AG08396 (cell line): ENCODE results near the gene HRH4.

Source experiments
- DNase-seq: peaks from one replicate; pipeline ENCODE4 v3.0.0; 2012; ENCODE audit warnings: low spot score, mixed read lengths

Gene HRH4

DNA sequence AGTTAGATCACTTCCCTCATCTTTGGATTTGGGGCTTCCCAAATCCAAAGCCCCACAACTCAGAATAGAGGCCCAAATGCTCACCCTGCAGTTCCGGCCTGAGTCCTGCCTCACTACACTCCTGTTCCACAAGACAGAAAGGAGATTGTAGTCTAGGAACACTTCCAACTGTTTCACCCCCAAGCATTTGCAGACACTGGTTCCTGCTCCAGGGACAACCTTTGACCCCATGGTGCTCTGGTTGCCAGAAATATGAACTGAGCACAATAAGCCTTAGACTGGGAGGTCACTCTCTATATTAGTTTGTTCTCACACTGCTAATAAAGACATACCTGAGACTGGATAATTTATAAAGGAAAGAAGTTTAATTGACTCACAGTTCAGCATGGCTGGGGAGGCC lies 49.0 kb downstream of the HRH4 start:
- no peak for DNase-seq

DNA sequence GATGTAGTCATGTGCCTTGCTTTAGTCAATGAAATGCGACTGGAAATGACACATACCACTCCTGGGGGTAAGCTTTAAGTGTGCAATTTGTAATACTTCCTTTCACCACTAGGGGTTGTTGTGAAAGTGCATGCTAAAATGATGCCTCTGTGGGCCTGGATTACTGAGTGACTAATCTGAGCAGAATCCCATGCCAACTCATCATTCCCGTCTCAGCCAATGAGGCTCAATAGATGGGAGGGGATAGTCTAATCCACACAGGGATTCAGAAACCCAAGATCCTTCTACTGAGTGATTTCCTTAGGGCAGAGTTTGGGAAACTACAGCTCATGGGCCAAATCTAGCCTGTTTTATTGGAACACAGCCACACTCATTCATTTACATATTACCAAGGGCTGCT lies 54.0 kb downstream of the HRH4 start:
- DNase-seq, result peak; percentile 45

DNA sequence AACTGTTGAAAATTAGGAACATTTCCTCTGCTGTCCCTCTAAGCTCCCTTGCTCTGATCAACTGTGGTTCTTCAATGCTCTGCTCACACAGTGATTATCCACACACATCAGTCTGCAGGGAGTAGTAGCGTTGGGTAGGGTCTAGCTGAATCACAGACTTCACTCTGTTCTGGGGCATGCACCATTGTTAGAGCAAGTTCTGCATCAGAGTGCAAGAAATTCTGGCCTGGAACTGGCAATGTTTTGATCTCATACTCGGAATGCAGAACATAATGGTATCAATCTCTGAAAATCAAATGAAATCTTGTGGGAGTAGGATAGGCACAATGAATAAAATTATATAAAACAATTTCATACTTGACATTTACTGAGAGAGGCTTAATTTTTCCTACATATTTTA lies 55.3 kb downstream of the HRH4 start:
- no peak for DNase-seq

GRCh38 chr18:24516261-24516660 lies 55.8 kb downstream of the HRH4 start:
- DNase-seq, result no peak

DNA sequence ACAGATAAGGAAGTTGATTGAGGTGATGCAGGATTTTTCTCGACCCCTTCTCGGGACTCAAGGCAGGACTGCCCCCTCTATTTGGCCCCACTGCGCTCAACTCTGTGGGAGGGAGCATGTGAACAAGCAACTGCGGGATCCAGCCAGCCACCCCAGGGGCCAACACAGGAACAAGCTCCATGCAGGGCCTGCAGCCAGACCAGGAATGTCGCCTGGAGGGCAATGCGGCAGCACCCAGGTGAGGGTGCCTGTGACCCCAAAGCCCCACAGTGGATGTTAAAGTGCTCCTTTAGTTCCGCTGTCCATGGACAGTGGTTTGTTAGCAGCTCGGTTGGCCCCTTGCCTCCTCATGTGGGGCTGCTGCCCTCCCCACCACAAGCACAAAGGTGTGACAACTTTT lies 57.1 kb downstream of the HRH4 start:
- DNase-seq, result no peak

DNA sequence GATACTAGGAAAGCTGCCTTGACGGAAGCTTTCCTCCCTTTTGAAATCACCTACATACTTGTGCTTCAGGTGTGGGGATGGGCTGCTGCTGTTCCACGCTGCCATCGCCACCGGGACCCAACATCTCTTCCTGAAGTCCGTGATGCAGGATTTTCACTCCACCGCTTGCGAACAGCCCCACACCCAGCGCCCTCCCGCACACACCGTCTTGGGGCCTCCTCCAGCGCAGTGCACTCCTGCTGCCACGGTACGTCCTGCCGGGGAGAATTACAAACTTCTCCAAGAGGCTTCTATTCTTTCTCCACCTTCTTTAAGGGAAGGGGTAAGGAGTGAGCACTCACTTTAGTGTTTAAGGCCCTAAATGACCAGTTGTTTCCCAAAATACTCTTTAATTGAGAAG lies 58.2 kb downstream of the HRH4 start:
- no peak for DNase-seq
